Measurements from ENCODE around the gene KCNG4.

DNA sequence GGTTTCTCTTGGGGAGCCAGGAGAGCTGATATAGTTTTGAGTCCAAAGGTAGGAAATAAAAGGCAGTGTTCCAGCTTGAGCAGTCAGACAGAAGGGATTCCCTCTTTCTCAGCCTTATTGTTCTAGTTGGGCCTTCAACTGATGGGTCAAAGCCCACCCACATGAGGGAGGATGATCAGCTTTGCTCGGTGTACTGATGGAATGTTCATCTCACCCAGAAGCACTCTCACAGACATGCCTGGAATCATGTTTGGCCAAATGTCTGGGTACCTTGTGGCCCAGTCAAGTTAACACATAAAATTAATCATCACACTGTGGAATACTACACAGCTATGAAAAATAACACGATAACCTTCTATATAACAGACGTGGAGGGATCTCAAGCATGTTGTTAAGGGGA lies 23.1 kb upstream of the KCNG4 start:
- TF ChIP-seq TCF7L2 (IDR thresholded peaks at IDR 0.05; ENCODE audit: borderline replicate concordance, extremely low read depth, insufficient read depth, insufficient read length) (no peak), POLR2A (IDR thresholded peaks at IDR 0.05; ENCODE audit: borderline replicate concordance, extremely low read depth, insufficient read depth, insufficient read length) (no peak), EZH2 (IDR thresholded peaks at IDR 0.05) (no peak), CBX3 (IDR thresholded peaks at IDR 0.05; ENCODE audit: low read depth) (no peak), POLR2AphosphoS5 (IDR thresholded peaks at IDR 0.05; ENCODE audit: low read depth, low read length) (no peak), SRF (IDR thresholded peaks at IDR 0.05; ENCODE audit: low read depth) (no peak), FOSL1 (IDR thresholded peaks at IDR 0.05; ENCODE audit: low read depth) (no peak), EZH2phosphoT487 (IDR thresholded peaks at IDR 0.05; ENCODE audit: borderline replicate concordance) (no peak)
- TF ChIP-seq, protein P1, sequence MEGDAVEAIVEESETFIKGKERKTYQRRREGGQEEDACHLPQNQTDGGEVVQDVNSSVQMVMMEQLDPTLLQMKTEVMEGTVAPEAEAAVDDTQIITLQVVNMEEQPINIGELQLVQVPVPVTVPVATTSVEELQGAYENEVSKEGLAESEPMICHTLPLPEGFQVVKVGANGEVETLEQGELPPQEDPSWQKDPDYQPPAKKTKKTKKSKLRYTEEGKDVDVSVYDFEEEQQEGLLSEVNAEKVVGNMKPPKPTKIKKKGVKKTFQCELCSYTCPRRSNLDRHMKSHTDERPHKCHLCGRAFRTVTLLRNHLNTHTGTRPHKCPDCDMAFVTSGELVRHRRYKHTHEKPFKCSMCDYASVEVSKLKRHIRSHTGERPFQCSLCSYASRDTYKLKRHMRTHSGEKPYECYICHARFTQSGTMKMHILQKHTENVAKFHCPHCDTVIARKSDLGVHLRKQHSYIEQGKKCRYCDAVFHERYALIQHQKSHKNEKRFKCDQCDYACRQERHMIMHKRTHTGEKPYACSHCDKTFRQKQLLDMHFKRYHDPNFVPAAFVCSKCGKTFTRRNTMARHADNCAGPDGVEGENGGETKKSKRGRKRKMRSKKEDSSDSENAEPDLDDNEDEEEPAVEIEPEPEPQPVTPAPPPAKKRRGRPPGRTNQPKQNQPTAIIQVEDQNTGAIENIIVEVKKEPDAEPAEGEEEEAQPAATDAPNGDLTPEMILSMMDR (IDR thresholded peaks at IDR 0.05 in 2 of 3, conservative IDR thresholded peaks at IDR 0.05 in 1 of 3; ENCODE audit: borderline replicate concordance in 1 of 3, insufficient read depth in 1 of 3, low read depth in 2 of 3, low read length in 2 of 3) = no peak
- TF ChIP-seq, protein P2, sequence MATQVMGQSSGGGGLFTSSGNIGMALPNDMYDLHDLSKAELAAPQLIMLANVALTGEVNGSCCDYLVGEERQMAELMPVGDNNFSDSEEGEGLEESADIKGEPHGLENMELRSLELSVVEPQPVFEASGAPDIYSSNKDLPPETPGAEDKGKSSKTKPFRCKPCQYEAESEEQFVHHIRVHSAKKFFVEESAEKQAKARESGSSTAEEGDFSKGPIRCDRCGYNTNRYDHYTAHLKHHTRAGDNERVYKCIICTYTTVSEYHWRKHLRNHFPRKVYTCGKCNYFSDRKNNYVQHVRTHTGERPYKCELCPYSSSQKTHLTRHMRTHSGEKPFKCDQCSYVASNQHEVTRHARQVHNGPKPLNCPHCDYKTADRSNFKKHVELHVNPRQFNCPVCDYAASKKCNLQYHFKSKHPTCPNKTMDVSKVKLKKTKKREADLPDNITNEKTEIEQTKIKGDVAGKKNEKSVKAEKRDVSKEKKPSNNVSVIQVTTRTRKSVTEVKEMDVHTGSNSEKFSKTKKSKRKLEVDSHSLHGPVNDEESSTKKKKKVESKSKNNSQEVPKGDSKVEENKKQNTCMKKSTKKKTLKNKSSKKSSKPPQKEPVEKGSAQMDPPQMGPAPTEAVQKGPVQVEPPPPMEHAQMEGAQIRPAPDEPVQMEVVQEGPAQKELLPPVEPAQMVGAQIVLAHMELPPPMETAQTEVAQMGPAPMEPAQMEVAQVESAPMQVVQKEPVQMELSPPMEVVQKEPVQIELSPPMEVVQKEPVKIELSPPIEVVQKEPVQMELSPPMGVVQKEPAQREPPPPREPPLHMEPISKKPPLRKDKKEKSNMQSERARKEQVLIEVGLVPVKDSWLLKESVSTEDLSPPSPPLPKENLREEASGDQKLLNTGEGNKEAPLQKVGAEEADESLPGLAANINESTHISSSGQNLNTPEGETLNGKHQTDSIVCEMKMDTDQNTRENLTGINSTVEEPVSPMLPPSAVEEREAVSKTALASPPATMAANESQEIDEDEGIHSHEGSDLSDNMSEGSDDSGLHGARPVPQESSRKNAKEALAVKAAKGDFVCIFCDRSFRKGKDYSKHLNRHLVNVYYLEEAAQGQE (IDR thresholded peaks at IDR 0.05; ENCODE audit: low read depth) = no peak
- TF ChIP-seq, protein P3, sequence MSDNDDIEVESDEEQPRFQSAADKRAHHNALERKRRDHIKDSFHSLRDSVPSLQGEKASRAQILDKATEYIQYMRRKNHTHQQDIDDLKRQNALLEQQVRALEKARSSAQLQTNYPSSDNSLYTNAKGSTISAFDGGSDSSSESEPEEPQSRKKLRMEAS (IDR thresholded peaks at IDR 0.05) = no peak

Data from HCT116 (cell line).